NCI-H526 (cell line): Measurements from ENCODE around the gene GDPD4.

Experiments
- DNase-seq, 2 experiments: peaks; one replicate each; lab custom pipeline; 2025; lab: John Stamatoyannopoulos, UW

GDPD4 gene

DNA sequence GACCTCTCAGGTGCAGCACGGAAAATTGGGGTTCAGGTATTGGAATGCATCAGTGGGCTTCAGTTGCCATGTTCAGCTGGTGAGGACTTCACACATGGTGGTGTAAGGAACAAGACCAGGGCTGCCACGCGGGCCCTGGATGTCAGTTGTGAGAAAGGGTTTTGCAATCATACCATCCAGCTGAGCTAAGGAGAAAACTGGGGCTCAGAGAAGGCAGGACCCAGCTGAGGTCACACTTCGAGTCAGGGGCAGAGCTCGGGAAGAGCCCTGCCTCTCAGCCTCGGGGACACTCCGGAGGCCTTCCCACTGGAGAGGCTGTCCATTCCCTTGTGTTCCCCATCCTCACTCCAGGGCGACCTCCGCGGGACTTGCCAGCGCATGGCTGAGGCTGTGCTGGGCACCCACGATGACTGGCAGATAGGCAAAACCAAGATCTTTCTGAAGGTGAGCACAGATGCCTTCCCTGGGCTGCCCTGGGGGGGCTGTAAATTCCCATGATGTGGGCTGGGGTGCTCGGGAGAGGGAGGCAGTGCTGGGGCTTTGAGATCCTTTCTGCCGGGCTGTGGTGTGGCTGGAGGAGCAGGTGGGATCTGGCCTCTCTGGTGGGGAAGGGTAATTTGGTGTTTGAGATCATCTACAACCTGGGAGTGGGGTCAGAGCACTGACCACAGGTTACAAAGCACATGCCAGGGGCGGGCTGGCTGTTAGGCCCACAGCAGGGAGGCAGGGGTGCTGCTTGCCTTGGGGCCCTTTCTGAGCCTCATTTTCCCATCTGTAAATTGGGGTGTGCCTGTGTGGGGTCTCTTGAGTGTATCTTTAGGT, 126.3 kb downstream of the GDPD4 start:
- no peak for DNase-seq

DNA sequence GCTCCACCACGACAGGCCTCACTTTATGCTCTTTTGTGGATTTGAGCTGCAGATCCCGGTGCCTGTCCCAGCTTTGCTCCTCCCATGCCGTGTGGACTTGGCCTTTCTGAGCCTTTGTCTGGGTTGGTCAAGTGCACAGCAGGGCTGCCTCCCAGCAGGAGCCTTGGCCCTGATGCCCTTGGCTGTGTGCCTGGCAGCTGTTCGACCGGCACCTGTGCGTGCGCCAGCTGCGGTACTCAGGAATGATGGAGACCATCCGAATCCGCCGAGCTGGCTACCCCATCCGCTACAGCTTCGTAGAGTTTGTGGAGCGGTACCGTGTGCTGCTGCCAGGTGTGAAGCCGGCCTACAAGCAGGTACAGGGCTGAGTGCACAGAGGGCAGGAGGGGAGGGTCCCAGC, 126.9 kb downstream of the GDPD4 start:
- no peak for DNase-seq

DNA sequence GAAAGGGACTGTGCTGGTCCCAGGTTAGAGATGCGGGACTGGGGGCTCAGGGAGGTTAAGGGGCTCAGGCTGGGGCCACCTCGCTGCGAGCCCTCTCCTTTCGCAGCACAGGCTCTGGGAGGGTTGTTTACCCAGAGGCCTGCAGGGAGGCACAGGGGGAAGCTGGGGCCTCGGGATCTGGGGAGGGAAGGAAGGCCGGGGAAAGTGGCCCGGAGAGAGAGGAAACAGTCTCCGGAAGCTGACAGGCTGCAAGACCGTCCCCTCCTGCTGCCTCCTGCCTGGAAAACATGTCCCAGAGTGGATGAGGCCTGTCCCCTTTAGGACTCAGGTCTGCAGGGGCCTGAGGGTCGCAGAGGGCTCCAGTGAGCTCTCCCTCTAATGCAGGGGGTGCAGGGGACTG, 128.0 kb downstream of the GDPD4 start:
- no peak for DNase-seq

DNA sequence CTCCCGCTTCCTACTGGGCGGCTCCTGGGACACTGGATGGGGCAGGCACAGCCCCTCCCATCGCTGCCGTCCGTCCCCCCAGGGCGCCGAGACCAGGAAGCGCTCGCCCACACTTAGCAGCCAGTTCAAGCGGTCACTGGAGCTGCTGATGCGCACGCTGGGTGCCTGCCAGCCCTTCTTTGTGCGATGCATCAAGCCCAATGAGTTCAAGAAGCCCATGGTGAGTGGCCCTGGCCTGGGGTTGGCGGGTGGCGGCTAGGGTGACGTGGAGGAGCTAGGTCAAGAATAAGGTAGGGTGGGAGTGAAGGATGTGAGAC, 128.9 kb downstream of the GDPD4 start:
- no peak for DNase-seq

DNA sequence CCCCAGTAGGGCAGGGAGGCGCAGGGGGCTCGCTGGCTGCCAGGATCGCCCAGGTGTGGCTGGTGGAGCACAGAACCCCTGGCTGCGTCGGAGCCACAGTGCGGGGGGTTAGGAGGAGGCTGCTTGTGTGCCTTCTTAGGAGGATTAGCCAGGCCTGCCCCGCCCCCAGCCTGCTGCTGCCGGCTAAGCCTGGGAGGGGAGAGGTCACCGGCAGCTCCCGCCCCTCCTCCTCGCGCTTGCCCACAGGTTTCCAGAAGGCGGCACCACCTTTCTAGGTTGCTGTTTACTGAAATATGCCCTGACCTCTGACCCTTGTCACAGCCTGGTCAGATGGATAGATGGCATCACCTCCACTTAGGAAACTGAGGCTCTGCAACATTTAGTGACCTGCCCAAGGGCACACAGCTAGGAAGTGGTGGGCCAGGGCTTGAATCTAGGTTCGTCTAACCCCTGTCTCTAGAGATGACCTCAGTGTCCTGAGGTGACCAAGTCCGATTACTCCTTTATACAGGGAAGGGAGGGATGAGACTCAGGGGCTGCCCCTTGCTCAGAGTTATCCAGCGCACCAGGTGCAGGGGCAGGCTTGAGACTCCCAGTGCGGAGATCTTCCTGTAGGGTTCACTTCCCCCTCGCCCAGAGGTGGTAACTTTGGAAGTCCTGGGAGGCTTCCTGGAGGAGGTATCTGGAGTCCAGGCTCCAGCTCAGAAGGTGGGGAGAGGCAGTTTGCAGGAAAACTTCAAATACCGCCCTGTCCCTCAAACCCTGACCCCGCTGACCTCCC, 129.4 kb downstream of the GDPD4 start:
- DNase-seq = no peak

DNA sequence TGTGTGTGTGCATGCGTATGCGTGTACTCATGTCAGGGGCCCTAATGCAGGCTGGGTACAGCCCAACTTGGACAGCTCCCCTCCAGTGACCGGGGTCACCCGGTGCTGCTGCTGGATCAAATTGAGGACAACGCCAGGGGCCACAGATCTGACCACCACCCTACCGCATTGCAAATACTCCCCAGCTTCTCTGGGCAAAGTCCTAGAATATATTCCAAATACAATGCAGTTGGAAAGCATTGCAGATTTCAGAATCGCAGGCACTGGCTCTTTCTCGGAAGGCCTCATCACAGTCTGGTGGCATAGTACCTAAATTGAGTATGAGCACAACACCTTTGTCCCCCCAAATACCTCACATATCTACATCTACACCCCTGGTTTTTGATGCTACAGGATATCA, 130.2 kb downstream of the GDPD4 start:
- no peak for DNase-seq

DNA sequence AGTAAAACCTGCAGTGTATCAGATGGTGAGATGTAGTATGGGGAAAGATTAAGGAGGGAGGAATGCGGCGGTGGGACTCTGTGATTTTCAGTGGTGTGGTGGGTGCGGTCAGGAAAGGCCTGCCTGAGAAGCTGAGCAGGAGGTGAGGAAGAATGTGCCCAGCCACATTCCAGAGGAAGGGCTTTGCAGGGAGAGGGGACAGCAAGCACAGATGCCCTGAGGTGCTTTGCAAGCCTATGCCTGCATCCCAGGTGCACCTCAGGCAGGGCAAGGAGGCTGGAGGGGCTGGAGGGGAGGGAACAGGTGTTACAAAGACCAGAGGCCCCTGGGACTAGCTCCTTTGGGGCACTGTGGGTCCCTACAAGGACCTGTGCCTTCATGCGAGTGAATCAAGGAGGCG, 131.4 kb downstream of the GDPD4 start:
- no peak for DNase-seq

DNA sequence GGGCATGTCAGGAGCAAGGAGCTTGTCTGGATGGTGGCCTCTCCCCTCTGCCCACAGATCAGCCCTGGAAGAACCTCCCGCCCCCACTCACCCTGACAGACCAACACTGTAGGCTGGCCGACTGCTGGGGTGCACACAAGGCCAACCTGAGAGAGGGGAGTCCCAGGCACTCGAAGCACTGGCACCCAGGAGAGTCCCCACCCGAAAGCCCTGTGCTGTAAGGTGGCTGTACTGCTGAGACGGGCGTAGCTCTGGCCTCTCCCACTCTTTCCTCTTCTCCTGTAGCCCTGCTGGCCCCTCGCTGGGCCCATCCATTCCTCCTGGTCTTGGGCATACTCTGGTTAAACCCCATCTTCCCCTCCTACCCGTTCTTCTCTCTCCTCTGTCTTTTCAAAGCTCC, 133.7 kb downstream of the GDPD4 start:
- DNase-seq = no peak

DNA sequence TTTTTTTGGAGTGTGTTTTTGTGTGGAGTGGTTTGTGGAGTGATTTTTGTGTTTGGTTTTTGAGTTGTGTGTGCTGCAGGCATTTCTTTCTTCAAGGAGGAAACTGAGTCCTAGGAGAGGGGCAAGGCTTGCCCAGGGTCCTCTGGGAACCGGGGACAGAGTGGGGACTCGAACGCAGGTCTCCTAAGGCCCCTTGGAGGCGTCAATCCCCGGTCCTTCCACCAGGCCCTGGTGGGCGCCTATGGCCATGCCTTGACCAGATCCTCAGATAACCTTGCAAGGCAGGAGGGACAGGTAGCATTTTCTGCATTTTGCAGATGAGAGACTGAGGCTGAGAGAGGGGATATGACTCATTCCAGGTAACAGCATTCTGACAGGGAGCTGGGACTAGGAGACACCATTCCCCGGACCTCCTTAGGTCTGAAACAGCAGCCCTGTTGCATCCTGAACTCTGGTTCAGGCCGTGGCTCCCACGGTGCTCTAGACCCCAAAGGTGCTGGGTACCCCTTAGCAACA, 134.3 kb downstream of the GDPD4 start:
- no peak for DNase-seq
